ENCODE data around the gene SRPRB.

The SRPRB gene

DNA sequence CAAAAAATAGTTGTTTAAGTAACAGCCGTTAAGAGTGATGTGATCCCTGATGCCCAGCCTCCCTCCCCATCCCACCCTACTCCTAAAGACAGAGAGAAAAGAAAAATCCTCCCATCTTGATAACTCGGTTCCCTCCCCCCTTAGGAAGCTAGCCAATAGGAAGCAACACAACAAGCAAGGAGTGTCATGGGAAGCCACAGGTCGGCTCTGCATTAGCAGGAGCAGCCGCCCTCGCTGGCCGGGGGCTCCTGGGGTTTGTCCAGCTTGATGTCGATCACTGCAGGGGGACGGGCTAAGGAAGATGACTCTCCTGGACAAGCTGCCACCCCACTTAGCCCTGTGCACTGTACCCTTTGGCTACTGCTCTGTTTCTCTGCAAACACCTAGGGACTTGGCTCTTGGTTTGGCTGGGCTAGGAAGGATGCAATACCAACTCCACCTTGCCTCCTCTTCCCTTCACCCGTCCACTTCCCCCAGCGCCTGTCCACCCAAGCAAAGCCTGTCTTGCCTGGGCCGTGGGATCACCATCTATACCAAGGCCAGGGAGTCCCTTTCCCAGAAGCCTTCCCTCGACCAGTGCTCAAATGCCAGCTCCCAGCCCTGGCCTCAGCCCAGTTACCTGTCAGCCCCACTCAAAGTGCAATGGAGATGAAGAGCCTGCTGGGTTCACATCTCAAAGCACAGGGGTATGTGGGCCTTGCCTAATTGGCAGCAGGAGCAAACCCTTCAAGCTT, 23.1 kb downstream of the SRPRB start:
- DNase-seq = no peak

DNA sequence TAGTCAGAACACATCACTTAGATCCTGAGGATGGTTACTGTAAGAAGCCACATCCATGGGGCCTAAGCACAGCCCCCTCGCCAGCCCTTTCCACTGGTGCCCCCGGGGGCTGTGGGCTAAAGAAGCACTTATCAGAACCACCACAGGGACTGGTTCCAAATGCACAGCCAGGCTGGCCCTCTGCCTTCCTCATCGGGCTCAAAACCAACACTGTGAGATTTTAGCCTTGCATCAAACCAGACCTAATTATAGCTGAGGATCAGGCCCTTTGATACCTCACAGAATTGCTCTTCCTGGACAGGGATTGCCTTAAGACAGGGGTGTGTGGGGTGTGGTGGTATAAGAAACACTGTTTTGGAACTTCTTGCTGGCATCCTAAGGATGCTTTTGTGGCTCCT, 23.7 kb downstream of the SRPRB start:
- no peak for DNase-seq

DNA sequence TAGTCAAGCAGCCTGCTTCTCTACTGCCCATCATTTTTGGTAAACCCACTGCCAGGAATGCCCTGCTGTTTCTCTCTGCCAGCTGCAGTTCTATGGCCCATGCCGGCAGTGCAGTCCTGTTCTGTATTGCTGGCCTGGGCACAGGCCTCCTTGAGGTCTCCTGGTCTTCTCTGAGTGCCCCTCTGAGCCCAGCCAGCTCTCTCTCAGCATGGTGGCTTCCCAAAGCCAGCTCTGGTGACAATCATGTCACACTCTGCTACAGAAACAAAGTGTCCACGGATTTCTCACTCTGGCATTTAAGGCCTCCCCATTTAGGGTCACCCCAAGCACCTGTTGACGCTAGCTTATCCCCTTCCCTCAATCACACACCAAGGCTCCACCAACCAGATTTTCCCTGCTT, 24.5 kb downstream of the SRPRB start:
- no peak for DNase-seq

DNA sequence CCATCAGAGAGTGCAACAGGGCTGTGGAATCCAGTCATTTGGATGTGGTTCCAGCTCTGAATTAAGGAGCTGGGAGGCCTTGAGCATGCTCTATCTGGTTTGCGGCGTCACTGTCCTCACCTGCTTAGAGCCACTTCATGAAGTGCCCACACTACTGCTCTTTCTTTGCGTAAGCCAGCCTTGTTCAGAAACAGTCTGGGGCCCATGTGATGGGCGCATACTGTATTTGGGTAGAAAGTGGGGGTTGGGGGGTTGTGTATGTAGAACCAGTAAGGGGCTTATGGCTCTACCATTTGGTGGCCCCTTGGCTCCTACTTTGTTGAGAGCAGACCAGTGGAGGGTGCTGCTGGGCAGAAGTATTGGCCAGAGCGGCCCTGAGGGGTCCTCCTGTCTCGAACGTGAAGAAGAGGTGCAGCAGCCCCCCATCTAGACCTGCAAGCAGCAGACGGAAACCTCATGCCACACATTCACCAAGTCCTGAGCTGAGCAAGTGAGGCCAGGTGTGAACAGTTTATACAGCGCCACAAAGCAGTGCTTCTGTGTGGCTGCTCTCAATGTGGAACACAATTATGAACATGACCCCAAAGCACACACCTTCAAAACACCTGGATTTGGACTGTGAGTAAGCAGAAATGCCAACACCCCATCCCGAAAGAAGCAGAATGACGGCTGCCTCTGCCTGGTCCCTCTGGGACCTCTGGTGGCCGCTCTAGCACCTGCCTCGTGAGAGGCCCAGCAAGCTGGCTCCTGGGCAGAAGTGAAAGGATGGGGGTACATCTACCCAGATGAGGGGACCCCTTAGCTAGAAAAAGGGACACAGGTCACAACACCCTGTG, 26.6 kb downstream of the SRPRB start:
- no peak for DNase-seq

DNA sequence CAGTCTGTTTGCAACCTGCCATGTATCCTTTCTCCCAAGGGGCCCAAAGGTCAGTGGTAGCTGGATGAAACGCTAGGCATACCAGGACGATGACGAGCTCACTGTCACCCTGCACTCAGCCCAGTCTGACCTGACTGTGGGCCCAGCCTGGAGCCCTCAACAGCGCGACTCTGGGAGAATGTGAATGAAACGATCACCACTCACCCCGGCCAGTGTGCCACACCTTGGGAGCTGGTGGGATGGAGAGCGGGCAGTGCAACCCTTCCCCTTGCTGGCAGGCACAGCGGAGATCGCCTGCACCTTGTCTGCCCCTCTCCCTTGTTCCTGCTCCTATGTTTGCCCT, 27.2 kb downstream of the SRPRB start:
- no peak for DNase-seq

DNA sequence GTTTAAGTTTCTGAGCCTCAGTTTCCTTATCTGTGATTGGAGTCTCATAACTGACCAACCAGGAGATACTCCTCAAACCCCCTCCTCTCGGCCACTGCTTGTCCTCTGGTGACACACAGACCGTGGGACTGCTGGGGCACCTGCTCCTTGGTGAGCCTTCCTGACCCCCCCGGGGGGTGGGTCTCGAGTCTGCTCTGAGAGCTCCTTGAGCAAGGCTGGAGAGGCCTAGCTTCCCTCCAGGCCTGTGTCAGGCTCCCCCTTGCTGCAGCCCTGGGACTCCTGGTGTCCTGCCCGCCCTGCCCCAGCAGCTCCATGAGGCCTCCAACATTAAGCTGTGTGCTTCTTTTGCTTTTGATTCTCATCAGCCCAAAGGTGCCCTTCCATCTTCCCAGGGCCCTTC, 27.7 kb downstream of the SRPRB start:
- no peak for DNase-seq

DNA sequence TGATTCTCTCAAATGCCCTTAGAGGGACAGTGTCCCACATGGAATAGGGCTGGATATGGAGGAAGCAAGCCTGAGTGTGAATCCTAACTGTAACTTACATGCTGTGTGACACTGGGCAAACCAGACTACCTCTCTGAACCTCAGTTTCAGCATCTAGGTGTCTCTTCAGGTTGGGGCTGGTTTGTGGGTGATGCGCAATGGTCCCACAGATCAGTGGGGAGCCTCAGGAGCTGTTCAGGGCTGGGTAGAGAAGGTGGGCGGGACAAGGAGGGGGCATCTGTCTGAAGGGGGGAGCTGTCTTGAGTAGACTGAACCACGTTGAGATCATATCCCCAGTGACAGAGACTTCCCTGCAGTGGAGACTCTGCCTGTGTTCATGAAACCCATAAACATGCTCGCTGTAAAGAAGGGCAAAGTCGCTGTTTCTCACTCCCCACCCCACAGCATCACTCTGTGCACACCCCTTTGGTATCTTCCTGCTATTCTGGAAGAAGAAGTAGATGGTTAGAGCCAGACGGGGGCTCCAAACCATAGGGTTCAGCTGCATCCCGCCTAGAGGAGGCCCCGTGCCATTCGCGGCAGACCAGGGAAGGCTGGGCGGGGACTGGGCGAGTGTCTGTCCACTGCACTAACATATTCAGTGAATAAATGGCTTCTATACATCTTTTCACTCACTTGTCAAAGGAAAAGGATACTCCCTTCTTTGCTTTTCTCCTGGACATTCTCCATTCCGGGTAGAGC, 28.4 kb downstream of the SRPRB start:
- no peak for DNase-seq

DNA sequence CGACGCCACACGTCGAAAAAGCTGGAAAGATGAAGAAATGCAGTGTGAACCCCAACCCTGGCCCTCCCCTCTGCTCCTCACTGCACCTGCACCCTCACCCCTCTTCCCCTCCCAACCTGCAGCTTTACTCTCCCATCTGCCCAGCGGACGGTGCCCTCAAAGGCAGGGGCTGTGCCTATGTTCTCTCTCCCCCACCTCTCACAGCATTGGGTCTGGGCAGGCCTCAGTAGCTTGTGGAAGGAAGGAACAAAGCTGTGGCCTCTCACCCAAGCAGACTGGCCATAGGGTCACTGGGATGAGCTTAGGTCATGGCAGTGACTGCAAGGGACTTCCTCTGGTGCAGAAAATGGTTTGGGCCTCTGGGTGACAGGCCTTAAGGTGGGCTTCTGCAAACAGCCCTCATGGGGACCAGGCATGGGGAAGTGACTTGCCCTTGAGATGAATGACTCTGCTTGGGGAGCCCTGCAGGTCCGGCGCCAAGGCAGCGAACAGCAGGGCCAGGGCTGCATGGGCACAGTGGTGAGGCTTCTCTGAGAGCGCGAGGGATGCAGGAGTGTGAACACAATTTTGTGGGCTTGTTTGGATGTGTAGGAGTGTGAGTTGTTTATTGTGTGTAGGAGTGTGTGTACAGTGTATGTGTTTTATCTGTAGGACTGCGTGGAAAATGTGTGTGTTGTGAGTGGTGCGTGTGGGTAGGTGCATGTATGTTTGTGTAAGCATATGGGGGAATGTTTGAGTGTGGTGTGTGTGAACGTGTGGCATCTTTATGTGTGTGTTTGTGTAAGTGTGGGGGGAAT, 29.2 kb downstream of the SRPRB start:
- no peak for DNase-seq

DNA sequence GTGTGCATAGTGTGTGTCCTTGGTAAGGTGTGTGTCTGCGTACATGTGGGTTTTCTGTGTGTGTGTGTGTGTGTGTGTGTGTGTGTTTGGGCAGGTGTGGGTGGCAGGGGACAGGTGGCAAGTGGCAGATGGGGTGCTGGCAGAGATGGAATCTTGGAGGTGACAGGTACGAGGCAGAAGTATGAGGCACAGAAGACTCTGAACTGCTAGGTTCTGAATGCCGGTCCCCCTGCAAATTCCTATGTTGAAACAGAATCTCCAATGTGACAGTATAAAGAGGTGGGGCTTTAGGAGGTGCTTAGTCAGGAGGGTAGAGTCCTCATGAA, 29.8 kb downstream of the SRPRB start:
- no peak for DNase-seq

DNA sequence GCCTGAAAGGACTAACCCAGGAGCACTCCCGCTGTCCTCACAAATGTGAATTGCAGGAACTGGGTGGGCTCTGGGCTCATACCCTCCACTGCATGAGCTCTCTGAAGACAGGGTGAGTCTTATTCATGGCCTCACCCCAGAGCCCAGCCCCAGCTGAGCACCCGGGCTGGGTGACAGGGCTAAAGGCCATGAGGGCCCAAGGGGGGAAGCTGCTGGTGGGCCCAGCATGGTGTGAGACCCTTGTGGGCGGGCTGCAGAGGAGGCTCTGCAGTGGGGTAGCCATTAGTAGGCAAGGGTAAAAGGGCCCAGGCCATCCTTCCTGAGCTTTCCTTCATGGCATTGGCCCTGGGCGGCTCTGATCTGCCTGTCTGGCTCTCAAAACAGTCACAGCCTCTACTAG, 30.3 kb downstream of the SRPRB start:
- no peak for DNase-seq

DNA sequence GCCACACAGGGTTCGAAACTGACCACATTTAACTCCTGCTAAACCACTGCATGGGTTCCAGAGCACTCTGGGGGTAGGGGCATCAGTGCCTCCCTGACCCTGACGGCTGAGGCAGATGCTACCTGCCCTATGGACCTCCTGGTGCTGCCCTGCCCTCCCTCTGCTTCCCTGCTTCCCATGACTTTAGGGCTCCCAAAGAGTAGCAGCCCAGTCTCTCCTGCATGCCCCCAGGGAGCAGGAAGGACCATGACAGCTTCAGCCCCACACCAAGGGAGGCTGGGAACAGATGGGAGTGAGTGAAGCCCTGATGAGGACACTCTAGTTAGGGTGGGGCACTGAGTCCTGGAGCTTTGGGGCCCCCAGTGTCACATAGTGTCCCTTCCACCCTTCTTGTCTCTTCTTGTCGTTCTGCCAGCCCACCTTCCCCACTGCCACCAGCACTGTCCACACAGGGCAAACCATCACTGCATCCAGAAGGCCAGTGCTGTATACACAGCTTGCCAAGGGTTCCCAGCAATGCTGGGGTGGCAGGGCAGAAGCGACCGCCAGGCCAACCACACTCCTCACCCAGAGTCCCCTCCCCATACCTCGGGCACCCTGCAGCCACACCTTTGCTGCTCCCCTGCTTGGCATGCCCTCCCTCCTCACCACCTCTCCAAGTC, 31.0 kb downstream of the SRPRB start:
- DNase-seq = no peak

DNA sequence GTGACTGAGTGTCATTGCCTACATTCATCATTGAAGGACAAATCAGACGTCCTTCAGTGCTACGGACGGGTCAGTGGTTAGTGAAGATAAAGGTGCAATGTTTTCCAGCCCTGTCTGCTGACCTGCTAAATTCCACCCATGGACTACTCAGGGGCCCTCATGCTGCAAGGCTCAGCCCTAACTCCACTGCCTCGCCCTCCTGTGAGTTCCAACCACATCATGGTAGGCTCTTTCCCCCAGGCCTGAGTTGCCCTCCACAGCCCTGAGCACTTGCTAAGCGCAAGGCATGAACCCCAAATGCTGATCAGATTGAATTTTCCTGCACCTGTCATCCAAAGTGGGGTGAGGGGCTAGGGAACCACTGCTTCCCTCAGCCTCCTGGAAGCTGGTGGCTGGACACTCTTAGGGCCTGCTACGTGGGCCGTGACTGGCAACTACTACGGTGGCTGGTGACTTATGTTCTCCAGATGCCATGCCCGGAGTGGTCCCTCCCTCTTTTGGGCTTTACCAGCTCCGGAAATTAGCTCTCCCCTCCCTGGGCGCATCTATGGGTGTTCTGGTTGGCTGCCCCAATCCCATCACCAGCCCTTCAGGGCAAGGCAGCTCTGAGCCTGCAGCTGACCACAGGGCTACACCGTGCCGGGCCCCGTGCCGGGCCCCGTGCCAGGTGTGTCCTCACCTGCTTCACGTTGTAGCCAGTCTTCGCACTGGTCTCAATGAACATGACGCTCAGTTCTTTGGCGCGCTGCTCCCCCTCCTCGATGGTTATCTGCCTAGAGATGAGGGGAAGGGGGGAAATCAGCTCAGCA, 32.1 kb downstream of the SRPRB start:
- no peak for DNase-seq

DNA sequence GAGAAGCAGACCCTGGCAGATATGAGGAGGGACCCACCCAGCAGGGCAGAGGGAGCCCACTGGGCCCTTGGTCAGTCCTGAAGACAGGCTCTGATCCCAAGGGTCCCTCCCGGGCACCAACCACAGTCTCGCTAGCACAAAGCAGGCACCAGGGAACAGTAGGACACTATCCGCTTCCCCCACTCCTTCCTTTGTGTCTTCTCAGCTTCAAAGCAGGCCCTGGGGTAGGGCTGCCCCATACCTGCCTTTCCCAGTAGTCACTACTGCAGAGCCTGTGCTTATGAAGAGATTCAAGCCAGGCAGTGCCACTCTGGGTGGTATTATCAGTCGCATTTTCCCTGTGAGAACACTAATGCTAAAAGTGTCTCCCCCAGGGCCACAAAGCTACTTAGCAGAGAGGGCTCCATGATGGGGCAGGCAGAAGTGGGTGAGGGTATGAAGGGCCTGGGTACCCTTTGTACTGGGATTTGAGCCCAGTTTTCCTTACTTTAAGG, 32.7 kb downstream of the SRPRB start:
- no peak for DNase-seq

DNA sequence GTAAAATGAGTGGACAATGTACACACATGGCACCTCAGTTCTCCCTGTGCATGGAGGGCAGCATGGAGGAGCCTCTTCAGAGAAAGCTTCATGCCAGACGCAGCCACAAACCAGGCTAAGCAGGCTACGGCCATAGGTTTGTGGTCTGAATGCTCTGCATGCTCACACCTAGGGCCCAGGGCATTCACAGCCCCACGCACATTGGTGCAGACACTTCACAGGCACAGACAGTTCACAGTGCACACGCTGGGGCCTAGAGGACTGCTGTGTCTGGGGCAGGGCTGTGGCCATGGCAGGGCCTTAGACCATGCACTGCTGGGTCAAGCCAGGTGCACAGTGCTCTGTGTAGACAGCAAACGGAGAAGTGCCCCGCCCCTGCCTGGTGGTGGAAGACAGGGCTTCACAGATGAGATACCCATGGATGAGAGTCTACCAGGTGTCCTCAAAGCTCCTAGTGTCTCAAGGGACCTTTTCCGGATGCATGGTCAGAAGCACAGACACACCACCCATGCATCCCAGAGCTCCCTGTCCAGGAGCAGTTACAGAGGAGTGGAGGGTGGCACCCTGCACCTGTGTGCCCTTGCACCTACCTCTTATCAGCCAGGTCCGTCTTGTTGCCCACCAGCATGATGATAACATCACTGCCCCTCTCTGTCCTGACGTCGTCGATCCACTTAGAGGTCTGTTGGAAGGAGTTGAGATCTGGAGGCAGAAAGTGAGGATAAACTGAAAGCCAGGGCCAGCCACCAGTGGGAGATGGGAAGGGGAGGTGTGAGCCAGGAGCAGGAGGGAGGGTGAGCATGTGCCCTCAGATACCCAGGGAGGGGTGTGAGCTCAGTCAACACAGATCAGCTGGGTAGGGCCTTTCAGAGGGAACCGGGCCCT, 33.5 kb downstream of the SRPRB start:
- DNase-seq = no peak

DNA sequence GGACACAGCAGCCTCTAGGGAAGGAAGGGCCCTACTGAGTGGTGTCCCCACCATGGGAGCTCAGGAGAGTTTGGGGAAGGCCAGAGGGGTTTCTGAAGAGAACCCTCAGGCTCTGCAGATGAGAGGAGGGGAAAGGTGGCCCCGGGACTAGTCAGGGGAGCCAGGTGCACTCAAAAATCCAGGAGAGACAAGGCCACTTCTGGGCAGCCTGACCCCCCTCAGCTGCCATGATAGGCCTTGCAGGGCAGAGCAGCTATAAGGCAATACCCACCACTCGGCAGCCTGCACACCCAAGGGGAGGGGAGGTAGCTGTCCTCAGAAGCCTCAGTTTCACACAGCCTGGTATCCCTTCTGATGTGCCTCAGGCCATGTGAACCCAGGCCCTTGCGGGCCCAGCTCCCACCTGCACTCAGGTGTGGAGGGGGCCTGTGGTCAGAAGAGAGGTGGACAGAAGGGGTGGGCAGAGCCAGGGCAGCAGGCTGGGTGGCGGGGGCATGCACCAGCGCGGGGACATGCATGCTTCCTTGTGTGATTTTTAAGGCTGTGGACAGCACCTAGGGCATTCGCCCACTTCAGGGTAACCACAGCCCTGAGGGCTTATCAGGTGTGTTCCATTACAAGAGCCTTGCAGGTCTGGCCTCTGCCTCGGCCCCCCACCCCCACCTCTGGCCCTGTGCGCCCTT, 34.6 kb downstream of the SRPRB start:
- no peak for DNase-seq

DNA sequence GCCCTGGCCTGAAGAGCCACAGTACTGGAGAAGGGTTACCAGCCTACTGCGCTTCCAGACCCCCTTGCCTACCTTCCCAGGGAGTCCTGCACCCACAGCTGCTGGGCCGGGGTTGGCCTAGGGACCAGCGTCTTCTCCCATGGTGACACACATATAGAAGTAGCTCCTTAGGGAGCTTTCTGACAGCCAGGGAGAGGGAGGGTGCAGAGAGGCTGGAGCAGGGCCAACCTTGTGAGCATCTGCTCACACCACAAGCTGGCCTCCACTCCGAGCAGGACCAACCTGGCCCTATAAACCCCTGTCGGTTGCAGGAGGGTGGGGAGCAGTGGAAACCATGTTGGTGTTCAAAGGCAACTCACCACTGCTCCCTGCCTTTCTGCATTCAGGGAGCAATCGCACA, 35.2 kb downstream of the SRPRB start:
- DNase-seq = no peak

DNA sequence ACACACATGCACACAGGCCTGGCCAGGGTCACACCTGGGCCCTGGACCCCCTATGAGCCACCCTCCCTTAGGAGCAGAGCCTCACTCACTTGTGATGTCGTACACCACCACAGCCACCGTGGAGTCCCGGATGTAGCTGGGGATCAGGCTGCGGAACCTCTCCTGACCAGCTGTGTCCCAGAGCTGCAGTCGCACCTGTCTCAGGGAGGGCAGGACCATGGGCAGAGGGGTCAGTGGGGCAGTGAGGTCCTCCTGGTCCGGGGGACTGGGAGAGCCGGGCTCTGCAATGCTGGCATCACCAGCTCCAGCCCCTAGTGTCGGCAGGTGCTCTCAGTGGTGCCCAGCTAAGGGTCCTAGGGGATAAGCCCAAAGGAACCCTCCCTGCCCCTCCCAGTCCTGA, 35.6 kb downstream of the SRPRB start:
- DNase-seq = no peak

DNA sequence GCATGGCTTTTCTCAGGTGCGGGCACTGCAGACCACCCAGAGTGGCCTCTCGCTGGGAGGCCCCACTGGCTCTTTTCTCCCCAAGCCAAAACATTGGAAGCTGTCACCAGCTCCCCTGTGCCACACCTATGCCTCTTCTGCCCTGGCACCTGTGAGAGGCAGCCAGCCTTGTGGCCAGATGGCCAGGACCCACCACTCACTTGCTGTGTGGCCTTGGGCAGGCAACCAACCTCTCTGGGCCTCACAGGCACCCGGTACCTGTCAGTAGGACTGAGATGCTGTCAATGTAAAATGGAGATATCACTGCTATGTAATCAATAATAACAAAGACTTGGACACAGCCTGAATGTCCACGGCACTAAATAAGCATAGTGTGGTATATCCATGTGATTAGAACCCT, 36.5 kb downstream of the SRPRB start:
- no peak for DNase-seq

DNA sequence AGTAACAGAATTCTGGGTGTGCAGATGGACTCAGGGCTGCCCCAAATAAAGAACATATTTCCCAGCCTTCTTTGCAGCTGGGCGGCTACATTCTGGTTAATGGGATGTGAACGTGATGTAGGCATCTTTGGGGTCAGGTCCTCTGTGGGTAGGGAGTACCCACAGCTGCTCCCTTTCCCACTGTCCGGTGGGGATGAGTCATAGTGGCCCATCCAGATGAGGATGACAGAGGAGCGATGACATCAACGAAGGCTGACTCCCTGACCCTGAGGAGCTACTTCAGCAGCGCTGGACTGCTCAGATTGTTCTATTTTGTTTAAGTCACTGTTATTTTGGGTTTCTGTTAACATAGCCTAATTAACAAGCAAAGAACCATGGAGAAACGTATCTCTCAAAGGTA, 38.0 kb downstream of the SRPRB start:
- DNase-seq = no peak

DNA sequence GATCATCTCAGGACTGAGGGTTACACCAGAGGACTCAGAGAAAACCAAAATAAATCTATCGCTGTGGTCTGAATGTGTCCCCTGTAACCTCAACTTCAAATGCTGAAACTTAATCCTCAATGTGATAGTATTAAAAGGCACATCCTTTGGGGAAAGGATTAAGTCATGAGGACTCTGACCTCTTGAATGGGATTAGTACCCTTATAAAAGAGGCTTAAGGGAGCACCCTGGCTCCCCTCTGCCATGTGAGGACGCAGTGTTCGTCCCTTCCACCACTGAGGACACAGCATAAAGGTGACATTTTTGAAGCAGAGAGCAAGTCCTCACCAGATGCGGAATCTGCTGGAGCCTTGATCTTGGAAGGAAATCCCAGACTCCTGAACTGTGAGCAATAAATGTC, 39.5 kb downstream of the SRPRB start:
- no peak for DNase-seq
